ENCODE data around the gene CREB1.

CREB1 gene

DNA sequence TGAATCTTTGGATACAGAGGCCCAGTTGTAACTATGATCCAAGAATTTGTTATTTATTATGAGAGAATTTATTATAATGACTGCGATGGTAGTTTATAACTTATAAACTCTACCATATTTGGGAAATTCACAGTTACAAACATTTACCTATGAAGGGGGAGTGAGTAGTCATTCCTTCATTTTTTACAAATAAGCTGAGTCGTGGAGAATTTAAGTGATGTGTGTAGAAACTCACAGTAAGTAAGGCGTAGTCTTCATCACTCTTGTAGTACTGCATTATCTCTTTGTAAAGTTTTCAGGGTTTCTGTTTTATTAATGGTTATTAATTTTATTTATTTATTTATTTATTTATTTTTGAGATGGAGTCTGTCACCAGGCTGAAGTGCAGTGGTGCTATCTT, 13.5 kb downstream of the CREB1 start:
- DNase-seq (ENCODE audit: low spot score), result no peak

DNA sequence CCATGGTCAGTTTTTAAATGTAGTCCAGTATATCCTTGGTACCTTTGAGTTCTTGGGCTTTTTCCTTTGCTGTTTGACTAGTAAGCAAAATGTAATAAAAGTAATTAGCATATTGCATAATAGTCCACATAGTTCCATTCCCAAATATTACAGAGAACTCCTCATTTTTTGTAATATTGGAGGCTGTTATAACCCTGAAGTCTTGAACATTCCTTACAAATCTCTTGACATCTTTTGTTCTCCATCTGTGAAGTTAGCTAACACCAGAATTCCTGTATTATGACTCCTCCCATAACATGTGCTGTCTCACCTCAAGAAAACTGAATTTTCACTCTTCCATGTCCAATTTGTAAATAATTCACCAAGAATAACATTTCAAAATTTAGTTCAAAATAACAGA, 17.1 kb downstream of the CREB1 start:
- no peak for DNase-seq (ENCODE audit: low spot score)

DNA sequence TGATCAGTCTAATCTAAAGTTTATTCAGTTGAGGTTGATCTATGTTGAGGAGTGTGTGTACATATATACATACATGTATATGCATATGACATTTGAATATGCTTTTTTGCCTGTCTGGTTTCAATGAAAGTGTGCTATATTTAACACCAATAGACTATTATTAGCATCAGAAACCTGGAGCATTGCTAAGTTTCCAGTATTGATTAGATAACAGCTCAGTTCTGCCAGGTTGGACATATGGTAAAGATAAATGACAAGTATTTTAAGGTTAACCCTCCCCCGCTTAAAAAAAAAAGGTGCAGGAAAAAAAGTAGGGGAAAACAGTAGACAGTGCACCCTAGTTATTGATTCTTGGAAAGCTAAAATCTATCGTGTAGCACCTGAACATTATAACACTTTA, 19.4 kb downstream of the CREB1 start:
- DNase-seq (ENCODE audit: low spot score), result no peak

DNA sequence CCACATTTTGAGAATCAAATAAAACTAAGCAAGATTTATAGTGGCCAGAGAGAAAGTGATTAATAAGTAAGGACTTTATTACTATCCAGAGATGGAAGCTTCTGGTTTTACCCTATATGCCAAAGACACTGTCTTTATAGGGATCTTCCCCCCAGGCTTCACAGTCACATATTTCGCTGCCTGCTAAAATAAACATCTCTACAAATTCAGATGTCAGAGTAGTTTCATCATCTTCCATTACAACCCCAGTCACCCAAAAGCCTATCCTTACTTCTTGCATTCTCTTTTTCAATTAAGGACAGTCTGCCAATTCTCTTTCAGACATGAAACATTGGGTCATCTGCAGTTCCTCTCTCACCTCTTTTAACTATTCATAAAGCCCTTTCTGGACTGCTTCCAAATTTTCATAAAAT, 28.3 kb downstream of the CREB1 start:
- no peak for DNase-seq (ENCODE audit: low spot score)

DNA sequence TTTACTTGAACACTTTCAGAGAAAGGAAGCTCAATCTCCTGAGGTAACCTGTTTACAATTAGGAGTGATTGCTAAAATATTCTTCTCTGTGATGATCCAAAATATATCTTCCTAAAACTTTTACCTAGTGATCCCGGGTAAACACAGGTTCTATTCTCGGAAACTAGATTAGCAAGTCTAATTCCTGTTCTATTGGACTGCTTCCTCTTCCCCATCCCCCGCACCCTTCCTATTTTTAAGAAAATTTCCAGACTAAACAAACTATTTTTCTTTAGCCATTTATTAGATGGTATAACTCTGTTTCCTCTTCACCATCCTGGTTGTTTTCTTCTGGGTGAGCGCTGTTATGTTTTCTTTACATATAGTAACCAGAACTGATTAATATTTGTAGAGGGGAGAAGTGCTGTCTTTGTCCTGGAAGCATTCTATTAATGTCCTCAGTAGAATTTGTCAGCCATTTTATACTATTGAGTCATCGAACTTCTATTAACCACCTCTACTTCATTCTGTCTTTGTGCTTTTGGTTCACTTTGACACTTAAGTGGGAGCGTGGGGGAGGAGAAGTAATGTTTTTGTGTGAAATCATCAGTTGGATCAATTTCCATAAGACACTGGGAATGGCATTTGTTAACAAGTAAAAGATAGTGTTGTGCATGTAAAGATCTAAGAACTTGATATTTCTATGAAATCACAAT, 31.8 kb downstream of the CREB1 start:
- no peak for DNase-seq (ENCODE audit: low spot score)

DNA sequence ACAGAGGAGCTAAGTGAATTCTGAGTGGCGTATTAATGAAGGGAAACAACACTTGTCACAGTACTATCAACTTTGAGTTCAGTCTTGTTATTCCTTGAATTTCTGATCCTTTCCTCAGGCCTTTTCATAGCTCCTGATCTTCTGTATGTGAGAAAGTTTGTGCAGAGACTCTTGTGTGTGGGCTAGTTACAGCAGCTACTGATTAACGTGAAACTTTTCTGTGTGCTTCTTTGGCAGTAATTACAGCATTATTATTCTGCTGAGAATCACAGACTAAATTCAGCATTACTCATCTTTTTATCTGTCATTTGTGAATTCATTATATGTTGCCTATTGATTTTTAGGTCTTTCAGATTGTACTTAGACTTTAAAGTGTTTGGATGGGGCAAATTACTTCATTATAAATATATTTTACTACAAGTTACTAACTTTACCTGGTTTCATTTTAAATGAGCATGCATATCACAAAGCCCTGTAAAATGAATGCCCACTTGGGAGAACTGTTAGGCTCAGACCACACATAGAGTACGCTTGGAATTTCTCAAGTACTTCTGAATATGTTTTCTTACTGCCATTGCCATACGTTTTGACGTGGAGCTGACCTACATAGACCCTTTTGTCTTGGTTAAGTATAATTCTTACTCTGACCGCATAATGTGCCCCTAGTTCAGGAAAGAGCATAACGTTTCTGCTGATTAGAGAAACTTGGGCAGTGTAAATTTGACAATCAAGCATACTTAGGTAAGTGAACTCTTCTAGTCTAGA, 36.2 kb downstream of the CREB1 start:
- no peak for DNase-seq (ENCODE audit: low spot score)

DNA sequence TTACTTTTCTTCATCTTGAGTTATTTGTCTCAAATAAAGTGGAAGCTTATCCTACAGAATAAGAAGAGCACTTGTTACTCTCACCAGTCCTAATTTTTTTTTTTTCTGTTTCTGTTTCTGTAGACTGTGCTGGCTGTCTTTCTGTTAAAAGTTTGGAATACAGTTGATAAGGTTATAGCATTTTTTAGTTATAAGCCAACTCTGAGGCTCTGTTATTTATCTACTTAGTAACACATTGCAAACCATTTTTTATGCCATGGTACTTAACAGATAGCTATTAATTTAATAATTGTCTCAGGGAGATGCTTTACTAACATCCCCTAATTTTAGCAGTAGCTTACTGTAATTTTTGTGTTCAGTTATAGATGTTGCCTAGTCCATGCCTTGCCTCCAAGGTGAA, 37.9 kb downstream of the CREB1 start:
- DNase-seq (ENCODE audit: low spot score), result no peak

DNA sequence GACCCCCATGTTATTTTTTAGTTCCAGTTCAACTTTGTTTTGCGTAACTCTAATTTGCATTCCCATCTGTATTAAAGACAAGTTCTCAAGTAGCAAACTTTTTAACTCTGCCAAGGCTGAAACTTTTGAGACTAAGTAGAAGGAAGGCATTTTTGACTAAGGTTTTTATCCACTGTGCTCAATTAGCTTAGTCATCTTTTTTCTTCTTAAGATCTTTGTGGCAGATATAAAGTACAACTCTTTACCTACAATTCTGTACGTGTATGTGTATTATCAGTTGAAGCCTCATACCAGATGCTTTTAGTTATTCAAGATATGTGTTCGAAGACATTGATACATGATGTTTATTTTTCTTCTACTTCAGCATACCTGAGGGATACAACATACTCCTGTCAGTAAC, 41.6 kb downstream of the CREB1 start:
- DNase-seq (ENCODE audit: low spot score), result no peak

DNA sequence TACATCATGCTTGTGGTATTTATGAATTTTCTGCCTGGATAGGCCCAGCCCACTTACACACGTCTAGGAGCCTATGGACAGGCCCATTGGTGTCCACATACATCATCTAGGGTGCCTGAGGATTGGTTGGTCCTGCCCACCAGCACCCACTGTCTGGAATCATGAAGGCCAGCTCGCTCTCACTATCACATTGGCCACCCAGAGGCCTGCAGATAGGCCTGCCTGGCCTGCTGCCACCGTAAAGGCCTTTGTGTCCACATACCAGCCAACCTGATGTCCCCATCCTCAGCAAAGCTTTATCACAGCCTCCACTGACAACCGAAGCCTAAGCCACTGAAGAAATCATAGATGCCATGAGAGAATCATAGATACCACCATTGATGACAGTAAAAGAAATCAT, 55.2 kb downstream of the CREB1 start:
- DNase-seq (ENCODE audit: low spot score), result no peak

DNA sequence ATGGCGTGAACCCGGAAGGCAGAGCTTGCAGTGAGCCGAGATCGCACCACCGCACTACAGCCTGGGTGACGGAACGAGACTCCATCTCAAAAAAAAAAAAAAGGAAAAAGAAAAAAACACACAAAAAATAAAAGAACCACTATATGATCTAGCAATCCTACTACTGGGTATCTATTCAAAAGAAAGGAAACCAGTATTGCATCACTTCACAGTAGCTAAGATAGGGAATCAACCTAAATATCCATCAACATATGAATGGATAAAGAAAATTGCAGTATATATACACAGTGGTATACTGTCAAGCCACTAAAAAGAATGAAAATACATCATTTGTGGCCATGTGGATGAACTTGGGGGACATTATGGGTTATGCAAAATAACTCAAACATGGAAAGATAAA, 57.5 kb downstream of the CREB1 start:
- DNase-seq (ENCODE audit: low spot score), result no peak

DNA sequence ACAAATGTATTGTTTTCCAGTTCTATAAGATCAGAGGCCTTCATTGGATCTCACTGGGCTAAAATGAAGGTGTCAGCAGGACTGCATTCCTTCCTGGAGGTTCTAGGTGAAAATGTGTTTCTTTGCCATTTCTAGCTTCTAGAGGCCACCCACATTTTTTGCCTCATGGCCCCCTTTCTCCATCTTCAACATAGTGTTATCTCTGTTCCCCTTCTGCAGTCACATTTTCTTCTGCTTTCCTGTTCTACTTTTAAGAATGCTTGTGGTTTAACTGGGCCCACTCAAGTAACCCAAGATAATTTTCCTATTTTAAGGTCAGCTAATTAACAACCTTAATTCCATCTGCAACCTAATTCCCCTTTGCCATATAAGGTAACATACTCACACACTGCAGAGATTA, 59.4 kb downstream of the CREB1 start:
- no peak for DNase-seq (ENCODE audit: low spot score)

DNA sequence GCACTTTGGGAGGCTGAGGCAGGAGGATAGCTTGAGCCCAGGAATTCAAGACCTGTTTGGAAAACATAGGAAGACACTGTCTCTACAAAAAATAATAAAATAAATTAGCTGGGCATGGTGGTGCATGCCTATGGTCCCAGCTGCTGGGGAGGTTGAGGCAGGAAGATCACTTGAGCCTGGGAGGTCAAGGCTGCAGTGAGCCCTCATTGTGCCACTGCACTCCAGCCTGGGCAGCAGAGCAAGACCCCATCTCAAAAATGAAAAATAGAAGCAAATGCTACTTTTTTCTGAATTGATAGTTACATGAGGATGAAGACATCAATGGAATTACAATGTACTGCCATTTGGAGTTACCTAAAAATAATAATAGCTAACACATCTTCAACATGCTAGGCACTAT, 63.5 kb downstream of the CREB1 start:
- DNase-seq (ENCODE audit: low spot score), result no peak

DNA sequence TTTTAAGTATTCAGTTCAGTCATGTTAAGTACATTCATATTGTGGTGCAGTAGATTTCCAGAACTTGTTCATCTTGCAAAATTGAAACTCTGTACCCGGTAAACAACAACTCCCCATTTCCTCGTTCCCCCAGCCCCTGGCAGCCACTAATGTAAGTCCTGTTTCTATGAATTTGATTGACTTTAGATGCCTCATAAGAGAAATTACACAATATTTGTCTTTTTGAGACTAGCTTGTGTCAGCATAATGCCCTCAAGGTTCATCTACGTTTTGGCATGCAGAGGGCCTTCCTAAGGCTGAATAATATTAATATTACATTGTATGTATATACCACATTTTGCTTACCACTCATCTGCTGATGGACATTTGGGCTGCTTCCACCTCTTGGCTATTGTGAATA, 64.5 kb downstream of the CREB1 start:
- no peak for DNase-seq (ENCODE audit: low spot score)

DNA sequence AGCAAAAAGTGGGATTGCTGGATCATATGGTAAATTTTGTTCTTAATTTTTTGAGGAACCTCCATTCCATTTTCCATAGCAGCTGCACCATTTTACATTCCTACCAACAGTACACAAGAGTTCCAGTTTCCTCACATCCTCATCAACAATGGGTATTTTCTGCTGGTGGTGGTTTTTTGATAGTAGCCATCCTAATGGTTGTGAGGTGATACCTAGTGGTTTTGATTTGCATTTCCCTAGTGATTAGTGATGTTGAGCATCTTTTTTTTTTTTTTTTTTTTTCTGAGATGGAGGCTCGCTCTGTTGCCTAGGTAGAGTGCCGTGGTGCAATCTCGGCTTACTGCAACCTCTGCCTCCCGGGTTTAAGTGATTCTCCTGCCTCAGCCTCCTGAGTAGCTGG, 65.0 kb downstream of the CREB1 start:
- no peak for DNase-seq (ENCODE audit: low spot score)

DNA sequence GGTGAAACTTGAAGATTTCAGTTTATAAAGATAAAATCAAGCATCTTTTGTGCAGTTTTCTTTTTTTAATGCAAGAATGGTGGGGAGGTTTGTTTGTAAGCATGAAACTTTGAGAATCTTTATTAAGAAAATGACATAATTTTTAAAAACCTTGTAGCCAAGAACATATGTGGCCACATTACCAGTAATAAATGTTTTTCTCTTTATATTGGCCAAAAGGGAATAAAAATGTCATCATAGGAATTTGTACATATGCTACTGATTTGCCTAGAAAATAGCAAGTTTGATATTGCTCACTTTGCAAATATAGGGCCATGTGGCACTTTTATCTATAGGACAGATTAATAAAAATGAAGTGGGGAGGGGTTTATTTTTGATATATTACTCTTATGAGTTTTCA, 69.9 kb downstream of the CREB1 start:
- no peak for DNase-seq (ENCODE audit: low spot score)

DNA sequence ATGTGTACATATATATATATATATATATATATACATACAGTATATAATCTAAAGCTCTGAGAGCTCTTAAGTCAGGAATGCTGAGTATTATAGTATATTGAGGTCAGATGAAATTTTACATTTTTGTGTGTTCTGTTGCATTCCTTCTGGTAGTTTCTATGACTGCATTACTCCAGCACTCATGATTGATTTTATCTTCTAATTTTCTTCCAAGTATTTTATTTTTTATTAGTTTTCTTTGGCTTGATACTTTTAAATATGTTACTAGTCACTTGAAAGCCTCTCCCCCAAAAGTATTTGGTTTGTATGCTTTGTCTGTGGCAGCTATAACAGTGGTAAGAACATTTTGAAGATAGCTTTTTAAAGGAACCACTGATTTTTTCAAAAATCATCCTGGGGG, 70.5 kb downstream of the CREB1 start:
- no peak for DNase-seq (ENCODE audit: low spot score)

DNA sequence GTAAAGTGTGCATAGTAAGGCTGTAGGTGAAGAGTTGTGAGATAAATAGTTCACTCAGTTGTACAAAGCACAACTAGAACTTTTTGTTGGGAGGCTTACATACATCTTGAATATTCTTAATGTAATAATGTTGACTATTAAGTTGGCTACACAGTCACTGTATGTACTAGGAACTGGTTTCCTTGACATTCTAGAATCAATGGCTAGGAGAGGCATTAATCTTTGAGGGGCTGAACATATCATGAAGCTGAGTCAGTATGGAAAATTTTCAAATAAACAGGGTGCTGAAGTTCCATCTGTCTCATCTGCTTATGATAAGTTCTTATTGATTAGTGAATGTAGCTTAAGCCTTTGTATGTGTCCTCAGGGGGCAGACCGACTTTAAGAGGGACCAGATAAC, 72.0 kb downstream of the CREB1 start:
- DNase-seq (ENCODE audit: low spot score), result no peak

DNA sequence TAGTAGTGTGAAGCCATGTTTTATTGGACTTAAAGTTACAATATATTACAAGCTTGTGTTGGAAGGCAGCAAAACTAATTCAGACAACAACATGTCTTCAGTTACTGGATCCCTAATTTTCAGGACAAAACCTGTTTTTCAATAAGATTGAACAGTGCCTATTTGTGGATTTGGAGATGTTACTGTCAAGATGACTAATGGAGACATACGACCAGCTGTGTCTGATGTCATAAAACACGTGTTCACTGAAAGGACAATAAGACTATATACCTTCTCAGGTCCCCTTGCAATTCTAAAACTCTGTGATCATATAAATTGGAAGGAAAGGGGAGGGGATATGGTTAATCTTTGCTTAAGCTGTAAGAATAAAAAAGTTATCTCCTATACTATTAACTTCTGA, 73.7 kb downstream of the CREB1 start:
- DNase-seq (ENCODE audit: low spot score), result no peak

DNA sequence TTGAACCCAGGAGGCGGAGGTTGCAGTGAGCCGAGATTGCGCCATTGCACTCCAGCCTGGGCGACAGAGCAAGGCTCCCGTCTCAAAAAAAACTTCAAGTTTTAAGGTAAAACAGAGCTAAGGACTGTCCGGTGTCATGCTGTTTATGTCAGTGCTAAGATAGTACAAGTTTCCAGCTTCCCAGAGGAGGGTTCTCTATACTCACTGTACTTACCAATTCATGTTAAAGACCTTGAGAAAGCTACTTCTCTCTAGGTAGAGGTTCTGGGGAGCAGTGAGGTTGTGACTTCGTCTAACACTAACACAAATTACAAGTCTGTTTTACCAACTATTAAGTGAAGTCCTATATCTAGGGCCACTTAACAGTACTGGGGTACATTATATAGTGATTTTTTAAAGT, 76.6 kb downstream of the CREB1 start:
- DNase-seq (ENCODE audit: low spot score), result no peak

DNA sequence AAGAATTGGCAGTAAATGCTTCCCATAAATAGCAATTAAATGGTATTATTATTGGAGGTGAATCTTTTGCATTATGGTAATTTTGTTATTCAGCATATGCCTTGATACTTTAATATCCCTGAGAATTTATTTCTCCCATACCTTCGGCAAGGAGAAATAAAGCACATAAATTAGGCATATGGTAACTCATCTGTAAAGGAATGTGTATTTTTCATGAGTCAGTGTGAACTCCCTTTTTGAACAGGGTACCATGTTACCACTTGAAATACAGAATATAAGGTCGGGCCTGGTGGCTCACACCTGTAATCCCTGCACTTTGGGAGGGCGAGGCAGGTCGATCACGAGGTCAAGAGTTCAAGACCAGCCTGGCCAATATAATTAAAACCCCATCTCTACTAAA, 77.1 kb downstream of the CREB1 start:
- DNase-seq (ENCODE audit: low spot score), result no peak

DNA sequence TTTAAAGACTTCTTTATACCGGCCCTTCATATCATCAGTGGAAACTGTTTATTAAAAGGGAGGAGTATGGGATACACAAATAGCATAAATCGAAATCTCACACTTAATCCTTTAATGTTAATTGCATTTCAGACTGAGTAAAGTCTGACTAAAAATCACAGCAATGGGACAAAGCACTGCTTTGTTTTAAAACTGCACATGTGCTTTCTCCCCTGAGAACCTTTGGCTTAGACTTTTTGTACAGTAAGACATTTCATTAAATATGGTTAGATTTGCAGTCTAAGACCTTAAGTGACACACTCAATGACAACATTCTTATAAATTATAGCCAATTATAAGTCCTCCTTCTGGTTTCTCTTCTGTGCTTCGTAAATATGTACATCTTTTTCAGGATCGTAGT, 83.0 kb downstream of the CREB1 start:
- no peak for DNase-seq (ENCODE audit: low spot score)

DNA sequence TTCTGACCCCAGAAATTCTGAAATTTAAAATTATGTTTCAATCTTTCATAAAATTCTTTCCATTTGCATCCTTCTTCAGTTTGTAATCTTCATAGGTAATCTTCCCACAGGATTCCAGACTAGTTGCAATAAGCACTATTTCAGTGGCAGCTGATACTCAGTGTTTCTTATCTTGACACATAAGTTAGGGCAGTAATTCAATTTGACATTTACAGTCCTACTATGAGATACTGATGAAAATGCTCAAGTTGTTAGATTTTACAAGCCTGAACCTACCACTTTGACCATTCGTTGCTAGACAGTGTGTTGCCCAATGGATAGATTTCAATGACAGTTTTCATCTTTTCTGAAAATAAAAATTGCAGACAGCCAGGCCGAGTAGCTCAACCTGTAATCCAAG, 85.1 kb downstream of the CREB1 start:
- DNase-seq (ENCODE audit: low spot score), result no peak

DNA sequence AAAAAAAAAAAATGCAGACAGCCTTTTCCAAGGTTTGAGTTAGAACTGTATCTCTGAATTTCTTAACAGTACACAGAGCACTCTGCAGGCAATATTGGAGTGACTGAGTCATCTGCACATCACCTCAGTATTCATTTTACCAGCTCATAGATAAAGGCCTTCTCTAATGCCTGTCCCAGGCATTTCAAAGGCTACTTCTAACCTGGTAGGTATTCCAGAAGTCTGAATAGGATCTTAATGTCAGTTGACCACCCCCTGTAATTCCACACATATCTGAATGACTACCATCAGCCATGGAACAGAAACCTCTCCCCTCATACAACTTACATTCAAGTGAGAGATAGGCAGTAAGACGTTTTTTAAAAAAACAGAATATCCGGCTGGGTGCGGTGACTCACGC, 86.4 kb downstream of the CREB1 start:
- no peak for DNase-seq (ENCODE audit: low spot score)

DNA sequence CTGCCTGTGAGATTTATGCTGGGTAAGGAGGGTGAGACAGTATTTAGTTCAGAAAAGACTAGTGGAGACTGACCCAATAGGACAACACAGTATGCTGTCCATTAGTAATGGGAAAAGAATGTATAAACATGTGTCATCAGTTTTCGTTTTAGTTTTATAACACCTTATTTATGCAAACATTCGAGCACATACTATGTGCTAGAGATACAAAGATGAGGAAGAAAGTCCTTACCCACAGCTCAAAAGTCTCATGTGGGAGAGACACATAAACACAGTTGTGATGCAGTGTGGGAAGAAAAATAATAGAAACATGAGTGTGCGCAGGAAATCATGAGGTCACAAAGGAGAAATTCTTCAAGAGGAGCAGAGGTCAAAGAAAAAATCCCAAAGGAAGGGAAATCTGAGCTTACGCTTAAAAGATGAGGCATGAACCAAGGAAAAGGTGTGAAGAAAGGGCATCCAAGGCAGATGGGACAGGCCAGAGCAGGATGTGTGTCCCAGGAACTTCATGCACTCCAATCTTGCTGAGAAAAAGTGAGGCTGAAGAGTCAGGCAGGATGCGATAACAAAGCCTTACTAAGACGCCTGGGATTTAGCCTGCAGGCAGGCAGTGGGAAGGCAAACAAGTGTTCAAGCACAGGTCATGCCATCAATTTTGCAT, 87.4 kb downstream of the CREB1 start:
- no peak for DNase-seq (ENCODE audit: low spot score)

Data from iPS-NIHi11 (cell line).